PFSK-1 (cell line): ENCODE measurements around the gene ANKRD40CL.

ENCODE experiments used
- FOXP2 ChIP-seq: optimal IDR thresholded peaks from 2 replicates; pipeline ENCODE3; 2011; ENCODE audit warnings: borderline replicate concordance, control low read depth, inconsistent platforms; ENCODE audit not compliant: insufficient read depth; ENCODE audit errors: extremely low read length, extremely low read depth
- POLR2AphosphoS5 ChIP-seq: IDR thresholded peaks from 2 replicates; pipeline ENCODE4 v1.6.1; 2012; ENCODE audit warnings: low read depth, mild to moderate bottlenecking, control low read depth, low read length, moderate library complexity
- REST ChIP-seq, 2 experiments: IDR thresholded peaks; 2 replicates each; pipeline versions ENCODE4 v1.6.1 to v1.8.0; 2011 to 2012; ENCODE audit warnings: low read depth in 2 of 2, low read length in 2 of 2, control low read depth in 1 of 2, inconsistent platforms in 1 of 2, mild to moderate bottlenecking in 1 of 2, moderate library complexity in 1 of 2; ENCODE audit not compliant: insufficient read depth in 1 of 2
- SIN3A ChIP-seq: IDR thresholded peaks from 2 replicates; pipeline ENCODE4 v1.6.1; 2012; ENCODE audit warnings: mild to moderate bottlenecking, low read length, moderate library complexity, borderline replicate concordance; ENCODE audit not compliant: insufficient read depth
- TAF1 ChIP-seq: IDR thresholded peaks from 2 replicates; pipeline ENCODE4 v1.6.1; 2012; ENCODE audit warnings: low read length, control low read depth, borderline replicate concordance; ENCODE audit not compliant: insufficient read depth

Gene ANKRD40CL

GRCh38 chr17:50774225-50774803 is 7.0 kb upstream of the ANKRD40CL start:
- TF ChIP-seq FOXP2 (no peak), SIN3A (no peak), REST (IDR thresholded peaks at IDR 0.05; ENCODE audit: insufficient read depth in 1 of 2, low read depth in 2 of 2, low read length in 2 of 2) (no peak), POLR2AphosphoS5 (no peak), TAF1 (no peak)

- TF ChIP-seq POLR2AphosphoS5 (no peak), FOXP2 (no peak), REST (IDR thresholded peaks at IDR 0.05; ENCODE audit: insufficient read depth in 1 of 2, low read depth in 2 of 2, low read length in 2 of 2) (no peak), SIN3A (no peak)
Observed at GRCh38 chr17:50771991-50772785, 4.9 kb upstream of the ANKRD40CL start.

GRCh38 chr17:50770346-50770745 is 3.0 kb upstream of the ANKRD40CL start:
- no peak for TF ChIP-seq REST (IDR thresholded peaks at IDR 0.05; ENCODE audit: insufficient read depth in 1 of 2, low read depth in 2 of 2, low read length in 2 of 2)

- no peak for TF ChIP-seq POLR2AphosphoS5
- no peak for TF ChIP-seq SIN3A
- TF ChIP-seq TAF1 = no peak
- no peak for TF ChIP-seq FOXP2
- no peak for TF ChIP-seq REST (IDR thresholded peaks at IDR 0.05; ENCODE audit: insufficient read depth in 1 of 2, low read depth in 2 of 2, low read length in 2 of 2)
Observed at GRCh38 chr17:50769884-50770283, 2.6 kb upstream of the ANKRD40CL start.

GRCh38 chr17:50768346-50768761 is 1.0 kb upstream of the ANKRD40CL start:
- no peak for TF ChIP-seq POLR2AphosphoS5
- TF ChIP-seq TAF1 = no peak
- TF ChIP-seq REST (IDR thresholded peaks at IDR 0.05; ENCODE audit: insufficient read depth in 1 of 2, low read depth in 2 of 2, low read length in 2 of 2) = no peak
- TF ChIP-seq FOXP2 = no peak
- TF ChIP-seq SIN3A = no peak
